KMS-11 (cell line): Measurements from ENCODE around the gene CEMIP.

Experiments
- H2AFZ ChIP-seq: fragments of 200-600 bp; sonication (generic); 2 replicates; pipeline ENCODE4 v1.6.1; 2016; ENCODE audit warnings: antibody characterized with exemption, mixed run types, low read depth
- H3K27ac ChIP-seq: fragments of 200-600 bp; sonication (generic); 2 replicates; pipeline ENCODE4 v1.6.1; 2016; ENCODE audit warnings: mild to moderate bottlenecking, mixed run types
- H3K27me3 ChIP-seq: fragments of 200-600 bp; sonication (generic); 2 replicates; pipeline ENCODE4 v1.6.1; 2017; ENCODE audit warnings: mild to moderate bottlenecking, low read depth, mixed run types, moderate library complexity; ENCODE audit not compliant: insufficient read depth
- H3K36me3 ChIP-seq: fragments of 200-600 bp; sonication (generic); 2 replicates; pipeline ENCODE4 v1.6.1; 2017; ENCODE audit warnings: mild to moderate bottlenecking, mixed run types; ENCODE audit not compliant: insufficient read depth
- H3K4me1 ChIP-seq: fragments of 200-600 bp; sonication (generic); 2 replicates; pipeline ENCODE4 v1.6.1; 2016; ENCODE audit warnings: mild to moderate bottlenecking, low read depth, mixed run types; ENCODE audit not compliant: poor library complexity, severe bottlenecking
- H3K4me2 ChIP-seq: fragments of 200-600 bp; sonication (generic); 2 replicates; pipeline ENCODE4 v1.7.0; 2016; ENCODE audit warnings: mild to moderate bottlenecking, mixed run types
- H3K4me3 ChIP-seq: fragments of 200-600 bp; sonication (generic); IDR thresholded peaks from 2 replicates; pipeline ENCODE4 v1.6.1; 2017; ENCODE audit warnings: low read depth, low read length, mixed read lengths; ENCODE audit not compliant: insufficient read depth
- H3K79me2 ChIP-seq: fragments of 200-600 bp; sonication (generic); 2 replicates; pipeline ENCODE4 v1.6.1; 2016; ENCODE audit warnings: low read depth, mixed run types; ENCODE audit not compliant: insufficient read depth
- H3K9ac ChIP-seq: fragments of 200-600 bp; sonication (generic); 2 replicates; pipeline ENCODE4 v1.6.1; 2016; ENCODE audit warnings: mild to moderate bottlenecking, mixed run types
- H4K20me1 ChIP-seq: fragments of 200-600 bp; sonication (generic); 2 replicates; pipeline ENCODE4 v1.6.1; 2016; ENCODE audit warnings: mild to moderate bottlenecking, mixed run types; ENCODE audit not compliant: insufficient read depth
- TF ChIP-seq, protein P1 (sequence below): fragments of 200-600 bp; sonication (generic); conservative IDR thresholded peaks from 2 replicates; pipeline ENCODE4 v1.6.1; 2017; ENCODE audit warnings: low read depth, mild to moderate bottlenecking, antibody characterized with exemption, low read length, moderate library complexity, mixed read lengths

Gene CEMIP

DNA sequence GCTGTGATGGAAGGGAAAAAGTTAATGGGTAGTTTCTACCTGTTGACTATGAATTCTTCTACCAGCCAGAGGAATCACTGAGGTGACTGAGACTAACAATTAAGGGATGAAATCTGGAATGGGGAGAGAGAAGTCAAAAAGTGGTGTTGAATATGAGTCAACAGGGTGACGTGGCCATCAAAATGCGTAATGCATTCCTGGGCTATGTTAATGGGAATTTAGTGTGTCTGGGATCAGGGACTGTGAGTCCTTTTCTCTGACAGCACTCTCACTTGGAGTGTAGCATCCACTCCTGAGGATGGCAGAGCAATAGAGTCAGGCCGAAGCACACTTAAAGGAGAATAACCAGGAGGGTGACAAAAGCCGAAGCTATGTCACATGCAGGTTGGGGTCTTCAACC lies 150.1 kb downstream of the CEMIP start:
- no peaks in the 10 kb centered on the region for H3K4me1 ChIP-seq
- no peaks in the 10 kb centered on the region for H3K27me3 ChIP-seq
- no peak overlapping the region for H2AFZ ChIP-seq
- TF ChIP-seq, protein P1, sequence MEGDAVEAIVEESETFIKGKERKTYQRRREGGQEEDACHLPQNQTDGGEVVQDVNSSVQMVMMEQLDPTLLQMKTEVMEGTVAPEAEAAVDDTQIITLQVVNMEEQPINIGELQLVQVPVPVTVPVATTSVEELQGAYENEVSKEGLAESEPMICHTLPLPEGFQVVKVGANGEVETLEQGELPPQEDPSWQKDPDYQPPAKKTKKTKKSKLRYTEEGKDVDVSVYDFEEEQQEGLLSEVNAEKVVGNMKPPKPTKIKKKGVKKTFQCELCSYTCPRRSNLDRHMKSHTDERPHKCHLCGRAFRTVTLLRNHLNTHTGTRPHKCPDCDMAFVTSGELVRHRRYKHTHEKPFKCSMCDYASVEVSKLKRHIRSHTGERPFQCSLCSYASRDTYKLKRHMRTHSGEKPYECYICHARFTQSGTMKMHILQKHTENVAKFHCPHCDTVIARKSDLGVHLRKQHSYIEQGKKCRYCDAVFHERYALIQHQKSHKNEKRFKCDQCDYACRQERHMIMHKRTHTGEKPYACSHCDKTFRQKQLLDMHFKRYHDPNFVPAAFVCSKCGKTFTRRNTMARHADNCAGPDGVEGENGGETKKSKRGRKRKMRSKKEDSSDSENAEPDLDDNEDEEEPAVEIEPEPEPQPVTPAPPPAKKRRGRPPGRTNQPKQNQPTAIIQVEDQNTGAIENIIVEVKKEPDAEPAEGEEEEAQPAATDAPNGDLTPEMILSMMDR = no peak
- no peak overlapping the region for H3K4me3 ChIP-seq
- H3K79me2 ChIP-seq = no peaks in the 10 kb centered on the region
- H3K4me2 ChIP-seq = no peak overlapping the region
- no peak overlapping the region for H3K9ac ChIP-seq
- no peak overlapping the region for H3K27ac ChIP-seq
- no peaks in the 10 kb centered on the region for H4K20me1 ChIP-seq
- H3K36me3 ChIP-seq = no peaks in the 10 kb centered on the region

DNA sequence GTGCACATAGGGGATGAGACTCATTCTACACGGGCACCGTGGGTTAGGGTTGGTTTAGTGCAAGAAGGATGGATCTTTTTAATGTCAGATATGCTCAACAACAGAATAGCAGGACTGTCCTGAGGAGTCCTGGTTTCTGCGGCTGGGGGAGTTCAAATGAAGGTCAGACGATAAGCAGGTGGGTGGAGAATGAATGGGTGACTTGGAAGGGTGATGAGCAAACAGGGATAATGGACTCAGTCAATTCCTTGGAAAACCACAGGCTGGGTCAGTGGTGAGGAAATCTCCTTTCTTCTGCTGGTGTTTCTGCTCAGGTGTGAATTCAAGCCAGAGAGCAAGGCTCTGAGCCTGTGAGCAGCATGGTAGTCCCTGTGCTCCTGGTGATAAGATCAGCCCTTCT lies 150.5 kb downstream of the CEMIP start:
- Histone ChIP-seq H3K27ac (no peak overlapping the region), H3K9ac (no peak overlapping the region), H3K4me2 (no peak overlapping the region), H3K27me3 (no peaks in the 10 kb centered on the region), H3K79me2 (no peaks in the 10 kb centered on the region), H3K4me1 (no peaks in the 10 kb centered on the region), H4K20me1 (no peaks in the 10 kb centered on the region), H2AFZ (no peak overlapping the region), H3K36me3 (no peaks in the 10 kb centered on the region), H3K4me3 (no peak overlapping the region)
- TF ChIP-seq, protein P1 = no peak

DNA sequence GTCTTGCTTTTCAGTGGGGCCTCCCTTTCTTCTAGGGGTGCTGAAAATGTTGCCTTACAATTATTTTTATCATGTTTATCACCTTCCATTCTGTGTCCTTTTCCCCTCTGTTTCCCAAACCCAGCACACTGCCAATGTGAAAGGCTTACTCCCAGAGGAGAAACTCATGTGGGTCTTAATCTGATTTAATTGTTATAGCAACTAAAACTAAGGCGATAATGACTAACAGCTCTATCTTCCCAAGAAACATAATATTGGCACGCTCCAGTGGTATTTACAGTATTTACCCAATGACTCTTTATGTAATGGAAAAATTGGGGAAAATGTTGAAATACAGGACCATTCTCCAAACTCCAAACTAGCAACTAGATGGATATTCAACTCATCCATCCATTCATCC lies 152.0 kb downstream of the CEMIP start:
- Histone ChIP-seq H3K4me3 (no peak overlapping the region), H3K9ac (no peak overlapping the region), H3K4me1 (no peaks in the 10 kb centered on the region), H2AFZ (no peak overlapping the region), H3K4me2 (no peak overlapping the region), H3K27me3 (no peaks in the 10 kb centered on the region), H3K79me2 (no peaks in the 10 kb centered on the region), H4K20me1 (no peaks in the 10 kb centered on the region), H3K27ac (no peak overlapping the region), H3K36me3 (no peaks in the 10 kb centered on the region)
- TF ChIP-seq, protein P1 = no peak

DNA sequence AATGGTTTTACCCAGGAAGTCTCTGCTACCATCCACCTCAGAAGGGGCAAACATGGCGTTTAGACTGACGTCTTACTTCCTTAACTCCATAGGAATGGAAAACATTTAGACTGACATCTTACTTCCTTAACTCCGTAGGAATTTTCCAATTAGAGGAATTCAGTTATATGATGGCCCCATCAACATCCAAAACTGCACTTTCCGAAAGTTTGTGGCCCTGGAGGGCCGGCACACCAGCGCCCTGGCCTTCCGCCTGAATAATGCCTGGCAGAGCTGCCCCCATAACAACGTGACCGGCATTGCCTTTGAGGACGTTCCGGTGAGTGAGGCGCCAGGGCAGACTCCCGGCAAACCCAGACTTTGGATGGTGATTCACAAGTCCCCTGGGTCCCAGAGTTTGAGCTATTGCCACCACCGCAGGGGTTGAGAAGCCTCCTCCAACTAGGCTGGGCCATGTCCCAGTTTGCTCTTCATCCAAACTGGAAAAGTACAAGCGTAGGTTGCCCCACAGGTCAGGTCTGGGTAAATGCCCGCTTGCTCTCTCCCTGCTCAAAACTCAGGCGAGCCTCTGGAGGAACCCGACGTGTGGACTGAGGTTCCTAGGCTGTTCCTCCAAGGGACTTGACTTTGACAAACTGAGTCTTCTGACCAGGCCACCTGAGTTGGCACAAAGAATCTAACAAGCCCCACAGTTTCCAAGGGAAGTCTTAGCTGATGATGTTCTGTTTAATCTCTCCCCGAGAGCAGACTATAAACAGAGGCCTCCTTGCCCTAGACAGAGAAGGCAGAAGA lies 152.7 kb downstream of the CEMIP start:
- Histone ChIP-seq H3K4me1 (no peaks in the 10 kb centered on the region), H4K20me1 (no peaks in the 10 kb centered on the region), H3K27ac (no peak overlapping the region), H3K4me3 (no peak overlapping the region), H3K4me2 (no peak overlapping the region), H2AFZ (no peak overlapping the region), H3K79me2 (no peaks in the 10 kb centered on the region), H3K27me3 (no peaks in the 10 kb centered on the region), H3K36me3 (no peaks in the 10 kb centered on the region), H3K9ac (no peak overlapping the region)
- TF ChIP-seq, protein P1 = no peak
